Measurements from ENCODE around the gene CCNK.
A peak's percentile ranks its signal among the peaks of the same experiment; 100 is the strongest.

CCNK gene

GRCh38 chr14:99507860-99508640 is 26.8 kb downstream of the CCNK start:
- no peak for DNase-seq (ENCODE audit: low spot score)

DNA sequence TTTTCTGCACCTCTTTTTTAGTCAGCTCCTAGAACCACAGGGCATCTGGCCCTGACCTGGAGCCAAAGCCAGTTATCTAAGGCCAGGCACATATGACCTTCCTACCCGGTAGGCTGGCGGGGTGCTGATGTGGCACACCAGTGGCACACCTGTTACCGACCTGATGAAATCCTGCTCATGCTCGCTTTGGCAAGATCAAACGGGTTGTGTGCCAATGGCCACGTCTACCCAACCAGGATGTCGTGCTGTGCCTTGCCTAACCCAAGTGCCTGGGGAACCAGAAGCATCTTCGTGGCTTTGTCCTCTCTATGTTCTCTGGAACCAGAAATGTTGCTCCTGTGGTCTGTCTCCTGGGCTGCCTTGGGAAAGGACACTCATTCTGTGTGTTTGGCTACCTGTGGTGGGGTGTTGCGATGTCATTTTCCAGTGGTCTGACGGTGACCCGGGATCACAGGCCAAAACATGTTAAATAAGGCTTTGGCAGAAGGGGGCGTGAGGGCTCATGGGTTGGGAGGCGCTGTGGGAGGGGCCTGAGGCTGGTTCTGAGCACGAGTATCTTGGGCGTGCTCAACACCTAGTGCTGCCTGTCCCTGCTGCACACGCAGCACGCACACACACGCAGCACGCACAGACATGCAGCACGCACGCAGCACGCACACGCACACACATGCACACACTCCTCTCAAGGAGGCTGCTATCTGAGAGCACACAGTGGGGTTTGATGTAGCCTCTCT is 27.9 kb downstream of the CCNK start:
- DNase-seq (ENCODE audit: low spot score) = no peak

- no peak for DNase-seq (ENCODE audit: low spot score)
Observed at GRCh38 chr14:99509871-99510555, 28.8 kb downstream of the CCNK start.

GRCh38 chr14:99510556-99511139 is 29.4 kb downstream of the CCNK start:
- no peak for DNase-seq (ENCODE audit: low spot score)

GRCh38 chr14:99511421-99512109 is 30.4 kb downstream of the CCNK start:
- DNase-seq (ENCODE audit: low spot score) = no peak

DNA sequence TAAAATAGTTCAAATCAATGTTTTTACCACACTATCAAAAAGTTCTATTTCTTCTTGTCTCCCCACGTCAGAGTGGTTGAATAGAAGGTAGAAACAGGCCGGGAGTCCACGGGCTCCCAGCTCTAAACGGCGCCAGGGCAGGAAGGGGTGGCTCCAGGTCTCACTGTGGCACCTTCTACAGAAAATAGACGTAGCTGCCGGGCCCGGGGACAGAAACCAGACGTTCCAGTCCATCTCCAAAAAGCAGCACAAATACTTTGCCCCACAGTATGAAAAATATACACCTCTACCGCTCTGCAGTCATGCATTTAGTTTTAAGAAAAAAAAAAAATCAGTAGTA is 30.9 kb downstream of the CCNK start:
- DNase-seq (ENCODE audit: low spot score) = no peak

GRCh38 chr14:99512571-99513182 is 31.5 kb downstream of the CCNK start:
- DNase-seq (ENCODE audit: low spot score) = no peak

DNA sequence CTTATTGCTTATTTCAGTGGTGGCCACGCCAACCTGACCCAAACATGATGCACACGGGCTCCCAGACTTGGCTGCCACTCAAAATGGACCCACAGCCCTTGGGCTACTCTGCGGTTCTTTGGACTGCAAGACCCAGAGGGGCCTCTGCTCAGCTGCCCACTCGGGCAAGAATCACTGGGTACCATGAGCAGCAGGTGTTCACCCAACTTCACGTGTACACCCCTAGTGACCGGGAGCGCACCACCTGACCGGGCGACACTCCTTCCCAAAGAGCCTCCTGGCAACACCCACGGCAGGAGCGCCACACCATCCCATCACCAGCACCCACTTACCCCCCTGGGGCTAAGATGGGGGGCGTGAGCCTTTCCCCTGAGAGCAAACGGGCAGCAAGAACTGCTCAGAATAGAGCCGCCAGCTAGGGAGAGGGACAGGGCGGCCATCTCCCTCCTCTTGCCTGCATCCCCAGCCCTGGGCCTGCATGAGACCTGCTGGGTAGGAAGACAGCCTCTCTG is 32.0 kb downstream of the CCNK start:
- DNase-seq (ENCODE audit: low spot score) = no peak

- no peak for DNase-seq (ENCODE audit: low spot score)
Observed at GRCh38 chr14:99513946-99514551, 32.8 kb downstream of the CCNK start.

GRCh38 chr14:99514552-99515300 is 33.5 kb downstream of the CCNK start:
- no peak for DNase-seq (ENCODE audit: low spot score)

DNA sequence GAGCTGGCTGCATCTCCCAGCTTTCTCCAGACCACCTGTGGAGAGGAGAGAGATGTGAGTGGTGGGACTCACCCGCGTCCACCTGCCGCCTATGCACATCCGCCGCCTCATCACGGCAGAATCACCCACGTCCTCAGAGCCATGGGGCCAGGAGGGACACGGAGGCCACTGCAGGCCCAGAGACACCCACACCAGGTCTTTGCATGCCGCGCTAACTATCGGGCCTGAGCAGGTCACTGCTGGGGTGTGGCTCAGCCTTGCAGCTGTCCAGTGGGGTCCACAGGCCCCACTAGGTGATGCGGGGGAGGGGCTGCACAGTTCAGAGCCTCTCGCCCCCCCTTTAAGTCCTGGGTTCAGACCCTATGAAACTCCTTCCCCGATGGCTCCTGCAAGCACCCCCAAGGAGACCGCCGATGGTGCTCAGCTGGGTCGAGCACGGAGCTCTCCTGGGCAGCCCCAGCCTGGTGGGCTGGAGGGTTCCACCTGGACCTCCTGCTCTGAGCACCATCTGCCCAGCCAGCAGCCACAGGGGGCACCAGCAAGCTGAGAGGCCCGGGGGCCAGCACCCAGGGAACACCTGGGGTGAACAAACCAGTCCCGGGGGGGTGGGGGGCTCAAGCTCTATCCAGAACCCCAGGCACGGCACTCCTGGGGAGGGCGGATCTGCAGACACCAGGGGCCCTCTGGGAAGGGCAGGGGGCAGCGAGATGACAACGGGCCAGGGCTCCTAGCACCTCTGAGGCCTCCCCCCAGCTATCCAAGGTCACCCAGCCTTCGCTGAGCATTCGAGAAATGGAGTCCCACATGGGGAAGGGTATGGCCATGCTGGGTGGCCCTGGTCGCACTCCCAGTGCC is 34.3 kb downstream of the CCNK start:
- DNase-seq (ENCODE audit: low spot score) = no peak

- no peak for DNase-seq (ENCODE audit: low spot score)
Observed at GRCh38 chr14:99516156-99516870, 35.1 kb downstream of the CCNK start.

DNA sequence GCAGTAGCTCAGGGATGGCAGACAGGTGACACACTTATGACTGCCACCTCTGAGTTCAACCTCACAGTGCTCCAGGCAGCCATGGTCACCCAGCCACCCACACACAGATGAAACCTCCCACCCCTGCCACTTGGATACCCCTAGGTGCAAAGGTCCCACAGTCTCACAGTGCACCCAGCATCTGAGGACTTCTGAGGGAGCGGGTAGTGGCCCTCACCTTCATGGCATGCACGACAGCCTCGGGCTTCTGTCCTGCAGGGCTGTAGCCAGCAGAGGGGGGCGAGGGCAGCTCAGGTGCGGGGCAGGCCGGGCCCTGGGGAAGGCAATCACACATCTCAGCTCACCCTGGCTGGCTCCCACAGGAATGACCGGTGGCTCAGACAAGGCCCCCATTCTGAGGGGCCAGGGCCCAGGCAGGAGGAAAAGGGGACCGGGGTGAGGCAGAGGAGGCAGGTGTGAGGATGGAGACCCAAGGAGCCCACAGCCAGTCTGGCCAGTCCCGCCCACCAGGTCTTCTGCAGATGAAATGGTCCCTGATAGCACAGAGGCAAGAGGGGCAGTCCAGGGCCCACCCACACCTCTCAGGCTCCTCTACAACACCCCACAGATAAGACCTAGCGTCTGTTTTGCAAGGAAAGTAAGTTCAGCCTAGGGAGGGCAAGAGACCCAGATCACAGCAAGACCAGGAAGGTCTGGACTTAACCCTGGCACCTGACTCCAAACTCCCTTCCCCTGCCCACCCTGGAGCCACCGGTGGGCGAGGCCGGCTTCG is 35.8 kb downstream of the CCNK start:
- DNase-seq (ENCODE audit: low spot score) = no peak

- no peak for DNase-seq (ENCODE audit: low spot score)
Observed at GRCh38 chr14:99517643-99518381, 36.6 kb downstream of the CCNK start.

- DNase-seq (ENCODE audit: low spot score) = peak; percentile 40
Observed at GRCh38 chr14:99518441-99519346, 37.5 kb downstream of the CCNK start.

DNA sequence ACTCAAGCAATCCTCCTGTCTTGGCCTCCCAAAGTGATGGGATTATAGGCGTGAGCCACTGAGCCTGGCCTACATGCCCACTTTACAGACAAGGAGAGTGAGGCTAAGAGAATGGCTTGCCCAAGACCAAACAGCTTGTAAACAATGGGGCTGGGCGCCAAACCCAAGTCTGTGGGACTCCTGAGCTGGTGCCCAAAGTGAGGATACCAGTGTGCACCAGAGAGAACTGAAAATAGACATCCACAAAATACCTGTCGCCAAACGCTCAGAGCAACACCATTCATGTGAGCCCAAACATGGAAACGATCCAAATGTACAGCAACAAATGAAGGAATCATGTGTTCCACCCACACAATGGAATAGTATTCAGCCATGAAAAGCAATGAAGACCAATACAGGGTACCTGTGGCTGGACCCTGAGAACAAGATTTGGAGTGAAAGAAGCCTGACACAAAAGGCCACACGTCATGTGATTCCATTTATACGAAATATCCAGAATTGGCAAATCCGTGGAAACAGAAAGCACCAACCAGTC is 38.2 kb downstream of the CCNK start:
- DNase-seq (ENCODE audit: low spot score) = no peak
